NB4 (cell line): ENCODE results near the gene CYP26C1.

Experiments used
- MYC ChIP-seq: IDR thresholded peaks from 2 replicates; pipeline ENCODE4 v1.6.1; 2011; ENCODE audit warnings: low read depth, low read length
- POLR2A ChIP-seq: IDR thresholded peaks from 2 replicates; pipeline ENCODE4 v1.6.1; 2011; ENCODE audit warnings: mild to moderate bottlenecking; ENCODE audit not compliant: insufficient read length; ENCODE audit errors: extremely low read depth
- TF ChIP-seq, protein P1 (sequence below): IDR thresholded peaks from one replicate; pipeline ENCODE4 v1.5.1; 2012; ENCODE audit warnings: low read depth, low read length
- TF ChIP-seq, protein P2 (sequence below): IDR thresholded peaks from 2 replicates; pipeline ENCODE4 v1.6.1; 2011; ENCODE audit warnings: low read depth, low read length

DNA sequence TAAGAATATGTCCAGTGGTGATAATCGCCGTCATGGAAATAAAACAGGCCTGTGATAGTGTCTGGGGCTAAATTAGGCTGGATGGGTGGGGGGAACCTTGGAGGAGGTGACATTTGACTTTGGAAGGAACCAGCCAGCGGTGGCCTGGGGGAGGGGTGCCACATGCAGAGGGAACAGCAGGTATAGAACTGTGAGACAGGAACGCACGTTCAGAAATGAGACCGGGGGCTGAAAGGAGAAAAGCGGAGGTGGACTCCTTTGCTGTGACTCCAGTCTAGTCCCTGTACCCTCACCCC, 10.5 kb downstream of the CYP26C1 start:
- TF ChIP-seq, protein P1, sequence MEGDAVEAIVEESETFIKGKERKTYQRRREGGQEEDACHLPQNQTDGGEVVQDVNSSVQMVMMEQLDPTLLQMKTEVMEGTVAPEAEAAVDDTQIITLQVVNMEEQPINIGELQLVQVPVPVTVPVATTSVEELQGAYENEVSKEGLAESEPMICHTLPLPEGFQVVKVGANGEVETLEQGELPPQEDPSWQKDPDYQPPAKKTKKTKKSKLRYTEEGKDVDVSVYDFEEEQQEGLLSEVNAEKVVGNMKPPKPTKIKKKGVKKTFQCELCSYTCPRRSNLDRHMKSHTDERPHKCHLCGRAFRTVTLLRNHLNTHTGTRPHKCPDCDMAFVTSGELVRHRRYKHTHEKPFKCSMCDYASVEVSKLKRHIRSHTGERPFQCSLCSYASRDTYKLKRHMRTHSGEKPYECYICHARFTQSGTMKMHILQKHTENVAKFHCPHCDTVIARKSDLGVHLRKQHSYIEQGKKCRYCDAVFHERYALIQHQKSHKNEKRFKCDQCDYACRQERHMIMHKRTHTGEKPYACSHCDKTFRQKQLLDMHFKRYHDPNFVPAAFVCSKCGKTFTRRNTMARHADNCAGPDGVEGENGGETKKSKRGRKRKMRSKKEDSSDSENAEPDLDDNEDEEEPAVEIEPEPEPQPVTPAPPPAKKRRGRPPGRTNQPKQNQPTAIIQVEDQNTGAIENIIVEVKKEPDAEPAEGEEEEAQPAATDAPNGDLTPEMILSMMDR: no peak
- no peak for TF ChIP-seq POLR2A
- TF ChIP-seq MYC: no peak
- TF ChIP-seq, protein P2, sequence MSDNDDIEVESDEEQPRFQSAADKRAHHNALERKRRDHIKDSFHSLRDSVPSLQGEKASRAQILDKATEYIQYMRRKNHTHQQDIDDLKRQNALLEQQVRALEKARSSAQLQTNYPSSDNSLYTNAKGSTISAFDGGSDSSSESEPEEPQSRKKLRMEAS: no peak
